Loucy (cell line): ENCODE data around the gene TRAPPC4.

Experiments
- CTCF ChIP-seq: fragments of 200-600 bp; sonication (generic); conservative IDR thresholded peaks from 2 replicates; pipeline ENCODE4 v1.5.1; 2014; ENCODE audit warnings: mild to moderate bottlenecking, antibody characterized with exemption, low read length
- EZH2phosphoT487 ChIP-seq: fragments of 200-600 bp; IDR thresholded peaks from 2 replicates; pipeline ENCODE4 v1.6.1; 2018; ENCODE audit warnings: antibody characterized with exemption, mild to moderate bottlenecking, moderate library complexity, borderline replicate concordance

GRCh38 chr11:119026970-119027369 lies 8.4 kb downstream of the TRAPPC4 start:
- no peak for TF ChIP-seq CTCF
- no peak for TF ChIP-seq EZH2phosphoT487
